Esophagus squamous epithelium (tissue), 5 donors: ENCODE results near the gene MECP2. TPM values are rescaled to one million over a fixed set of nuclear protein-coding genes. Genes with fewer than 3 reads are reported as not detected.

ENCODE experiments used
- DNase-seq: peaks from one replicate; lab custom pipeline; 2025; lab: John Stamatoyannopoulos, UW
- H3K27ac ChIP-seq, 4 donors: fragments of 200-600 bp; sonication (generic); one replicate each; pipeline ENCODE4 v1.5.1; 2016 to 2019; ENCODE audit warnings: mild to moderate bottlenecking in 1 of 4
- H3K27me3 ChIP-seq, 4 donors: fragments of 200-600 bp; sonication (generic); 1 replicate in 3 of 4; 2 replicates in 1 of 4; pipeline versions ENCODE4 v1.5.1 to v1.6.0; 2017 to 2021; ENCODE audit warnings: antibody characterized with exemption in 1 of 4
- H3K36me3 ChIP-seq, 3 donors: fragments of 200-600 bp; sonication (generic); one replicate each; pipeline ENCODE4 v1.5.1; 2016 to 2019
- H3K4me1 ChIP-seq, 3 donors: fragments of 200-600 bp; sonication (generic); one replicate each; pipeline ENCODE4 v1.5.1; 2017 to 2019
- H3K4me3 ChIP-seq, 4 donors: fragments of 200-600 bp; sonication (generic); 1 replicate in 3 of 4; 2 replicates in 1 of 4; pipeline ENCODE4 v1.5.1; 2016 to 2019; ENCODE audit warnings: mild to moderate bottlenecking in 2 of 4, moderate library complexity in 1 of 4
- H3K9me3 ChIP-seq, 3 donors: fragments of 200-600 bp; sonication (generic); one replicate each; pipeline ENCODE4 v1.5.1; 2016 to 2019
- POLR2A ChIP-seq, 4 donors: fragments of 450-650 bp; IDR thresholded peaks; one replicate each; pipeline ENCODE4 v1.6.1; 2017; ENCODE audit warnings: antibody characterized with exemption in 4 of 4, mild to moderate bottlenecking in 4 of 4, moderate library complexity in 3 of 4
- WGBS, 2 donors: methylation state at CpG; one replicate each; pipeline ENCODE4 v1.1.5; 2018; 5-methylcytosine and 5-hydroxymethylcytosine counted together
- intact Hi-C: fragments of 100-400 bp; cut with DNase I; formaldehyde crosslinking; loops from one replicate; pipeline ENCODE4 v1.15.0; 2022
- total RNA-seq, 4 donors: library from RNA; depleted of rRNA; stranded (reverse); fragments of >200 nt; gene quantifications; one replicate each; pipeline ENCODE4 v1.1.0, GENCODE V29; 2016
- TF ChIP-seq, protein P1 (sequence below), 6 experiments: fragments of 450-650 bp in 4 of 6; fragments of 200-600 bp in 2 of 6; sonication (generic) in 2 of 6; IDR thresholded peaks; one replicate each; pipeline ENCODE4 v1.5.1; 2016 to 2019; ENCODE audit warnings: antibody characterized with exemption in 6 of 6, mild to moderate bottlenecking in 4 of 6, moderate library complexity in 4 of 6
- donor health status: DM: yes; HTN: yes; CAD: no.

Gene MECP2
- total RNA-seq, 4 donors from 2014 or later, result 17.7 to 38.7 (median 25.4) TPM

DNA sequence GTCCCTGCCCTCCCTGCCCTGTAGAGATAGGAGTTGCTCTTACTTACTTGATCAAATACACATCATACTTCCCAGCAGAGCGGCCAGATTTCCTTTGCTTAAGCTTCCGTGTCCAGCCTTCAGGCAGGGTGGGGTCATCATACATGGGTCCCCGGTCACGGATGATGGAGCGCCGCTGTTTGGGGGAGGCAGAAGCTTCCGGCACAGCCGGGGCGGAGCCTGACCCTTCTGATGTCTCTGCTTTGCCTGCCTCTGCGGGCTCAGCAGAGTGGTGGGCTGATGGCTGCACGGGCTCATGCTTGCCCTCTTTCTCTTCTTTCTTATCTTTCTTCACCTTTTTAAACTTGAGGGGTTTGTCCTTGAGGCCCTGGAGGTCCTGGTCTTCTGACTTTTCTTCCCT lies 65.4 kb downstream of the MECP2 start:
- no peaks in the 10 kb centered on the region for H3K27me3 ChIP-seq
- no peaks in the 10 kb centered on the region for H3K9me3 ChIP-seq
- DNase-seq, result no peak
- H3K4me3 ChIP-seq, result no peak overlapping the region
- peaks cover 0 to 5% (median 0%) of the 10 kb centered on the region in 3 donors for H3K4me1 ChIP-seq
- no peak overlapping the region for H3K27ac ChIP-seq
- 80% methylated on average over 11 of the region's 11 CpGs; no CpG with 5 or more reads in 1 of the 2 donors for WGBS, 2 donors
- intact Hi-C loops, result no loop called here
- peaks cover 0 to 67% (median 4%) of the 10 kb centered on the region in 3 donors for H3K36me3 ChIP-seq
- TF ChIP-seq POLR2A (IDR thresholded peaks at IDR 0.05), result no peak
- TF ChIP-seq, protein P1, sequence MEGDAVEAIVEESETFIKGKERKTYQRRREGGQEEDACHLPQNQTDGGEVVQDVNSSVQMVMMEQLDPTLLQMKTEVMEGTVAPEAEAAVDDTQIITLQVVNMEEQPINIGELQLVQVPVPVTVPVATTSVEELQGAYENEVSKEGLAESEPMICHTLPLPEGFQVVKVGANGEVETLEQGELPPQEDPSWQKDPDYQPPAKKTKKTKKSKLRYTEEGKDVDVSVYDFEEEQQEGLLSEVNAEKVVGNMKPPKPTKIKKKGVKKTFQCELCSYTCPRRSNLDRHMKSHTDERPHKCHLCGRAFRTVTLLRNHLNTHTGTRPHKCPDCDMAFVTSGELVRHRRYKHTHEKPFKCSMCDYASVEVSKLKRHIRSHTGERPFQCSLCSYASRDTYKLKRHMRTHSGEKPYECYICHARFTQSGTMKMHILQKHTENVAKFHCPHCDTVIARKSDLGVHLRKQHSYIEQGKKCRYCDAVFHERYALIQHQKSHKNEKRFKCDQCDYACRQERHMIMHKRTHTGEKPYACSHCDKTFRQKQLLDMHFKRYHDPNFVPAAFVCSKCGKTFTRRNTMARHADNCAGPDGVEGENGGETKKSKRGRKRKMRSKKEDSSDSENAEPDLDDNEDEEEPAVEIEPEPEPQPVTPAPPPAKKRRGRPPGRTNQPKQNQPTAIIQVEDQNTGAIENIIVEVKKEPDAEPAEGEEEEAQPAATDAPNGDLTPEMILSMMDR (IDR thresholded peaks at IDR 0.05), result no peak

- peaks cover 0 to 73% (median 4%) of the 10 kb centered on the region in 3 donors for H3K36me3 ChIP-seq
- intact Hi-C loops, result no loop called here
- no peak overlapping the region for H3K4me3 ChIP-seq
- 86 to 90% methylated on average over 4 to 25 of the region's 29 CpGs for WGBS, 2 donors
- peaks cover 0 to 12% (median 0%) of the 10 kb centered on the region in 3 donors for H3K4me1 ChIP-seq
- H3K9me3 ChIP-seq, result no peaks in the 10 kb centered on the region
- no peaks in the 10 kb centered on the region for H3K27me3 ChIP-seq
- H3K27ac ChIP-seq, result no peak overlapping the region
- no peak for DNase-seq
- TF ChIP-seq POLR2A (IDR thresholded peaks at IDR 0.05), result no peak
- TF ChIP-seq, protein P1 (IDR thresholded peaks at IDR 0.05), result no peak
Measured at GRCh38 chrX:154030715-154031305, 66.7 kb downstream of the MECP2 start.

DNA sequence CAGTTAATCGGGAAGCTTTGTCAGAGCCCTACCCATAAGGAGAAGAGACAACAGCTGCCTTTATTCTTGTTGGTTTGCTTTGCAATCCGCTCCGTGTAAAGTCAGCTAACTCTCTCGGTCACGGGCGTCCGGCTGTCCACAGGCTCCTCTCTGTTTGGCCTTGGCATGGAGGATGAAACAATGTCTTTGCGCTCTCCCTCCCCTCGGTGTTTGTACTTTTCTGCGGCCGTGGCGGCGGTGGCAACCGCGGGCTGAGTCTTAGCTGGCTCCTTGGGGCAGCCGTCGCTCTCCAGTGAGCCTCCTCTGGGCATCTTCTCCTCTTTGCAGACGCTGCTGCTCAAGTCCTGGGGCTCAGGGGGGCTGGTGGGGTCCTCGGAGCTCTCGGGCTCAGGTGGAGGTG lies 67.3 kb downstream of the MECP2 start:
- 86 to 96% methylated on average over 9 to 15 of the region's 20 CpGs for WGBS, 2 donors
- intact Hi-C loops, result no loop called here
- H3K27me3 ChIP-seq, result no peaks in the 10 kb centered on the region

GRCh38 chrX:154029439-154029838 lies 68.1 kb downstream of the MECP2 start:
- intact Hi-C loops, result no loop called here
- Histone ChIP-seq H3K36me3 (peaks cover 0 to 63% (median 4%) of the 10 kb centered on the region in 3 donors), H3K4me1 (peaks cover 0 to 25% (median 0%) of the 10 kb centered on the region in 3 donors), H3K27ac (no peak overlapping the region), H3K4me3 (no peak overlapping the region), H3K27me3 (no peaks in the 10 kb centered on the region), H3K9me3 (no peaks in the 10 kb centered on the region)
- DNase-seq, result no peak
- 93% methylated on average over 3 to 8 of the region's 8 CpGs for WGBS, 2 donors
- no peak for TF ChIP-seq POLR2A (IDR thresholded peaks at IDR 0.05)
- TF ChIP-seq, protein P1 (IDR thresholded peaks at IDR 0.05), result no peak

More for the DNA sequence above, 67.3 kb downstream of the MECP2 start:
- Histone ChIP-seq H3K27ac (no peak overlapping the region), H3K4me1 (peaks cover 0 to 18% (median 0%) of the 10 kb centered on the region in 3 donors), H3K36me3 (peaks cover 0 to 71% (median 4%) of the 10 kb centered on the region in 3 donors), H3K9me3 (no peaks in the 10 kb centered on the region), H3K4me3 (no peak overlapping the region)
- no peak for TF ChIP-seq POLR2A (IDR thresholded peaks at IDR 0.05)
- TF ChIP-seq, protein P1 (IDR thresholded peaks at IDR 0.05), result no peak
- DNase-seq, result no peak

- Histone ChIP-seq H3K4me3 (no peak overlapping the region), H3K27me3 (no peaks in the 10 kb centered on the region), H3K4me1 (peaks cover 0 to 25% (median 0%) of the 10 kb centered on the region in 3 donors), H3K9me3 (no peaks in the 10 kb centered on the region), H3K36me3 (peaks cover 0 to 61% (median 4%) of the 10 kb centered on the region in 3 donors), H3K27ac (no peak overlapping the region)
- intact Hi-C loops, result no loop called here
- WGBS, 2 donors, result 59 to 70% methylated on average over 3 to 12 of the region's 13 CpGs
- no peak for DNase-seq
- TF ChIP-seq, protein P1 (IDR thresholded peaks at IDR 0.05), result no peak
- TF ChIP-seq POLR2A (IDR thresholded peaks at IDR 0.05), result no peak
Measured at GRCh38 chrX:154028502-154029184, 68.9 kb downstream of the MECP2 start.
